GM21786 (cell line): ENCODE results near the gene TMEM95.
A peak's percentile ranks its signal among the peaks of the same experiment; 100 is the strongest.
"Not testable (repeated sequence)": the region's sequence is repeated elsewhere in the genome, so short reads cannot be mapped to it uniquely, and the experiment has no call there.

Experiments
- ATAC-seq: cut with Tn5 transposase; IDR thresholded peaks from one replicate; pipeline ENCODE4 v1.9.1; 2021; ENCODE audit not compliant: unreplicated experiment

Gene TMEM95

DNA sequence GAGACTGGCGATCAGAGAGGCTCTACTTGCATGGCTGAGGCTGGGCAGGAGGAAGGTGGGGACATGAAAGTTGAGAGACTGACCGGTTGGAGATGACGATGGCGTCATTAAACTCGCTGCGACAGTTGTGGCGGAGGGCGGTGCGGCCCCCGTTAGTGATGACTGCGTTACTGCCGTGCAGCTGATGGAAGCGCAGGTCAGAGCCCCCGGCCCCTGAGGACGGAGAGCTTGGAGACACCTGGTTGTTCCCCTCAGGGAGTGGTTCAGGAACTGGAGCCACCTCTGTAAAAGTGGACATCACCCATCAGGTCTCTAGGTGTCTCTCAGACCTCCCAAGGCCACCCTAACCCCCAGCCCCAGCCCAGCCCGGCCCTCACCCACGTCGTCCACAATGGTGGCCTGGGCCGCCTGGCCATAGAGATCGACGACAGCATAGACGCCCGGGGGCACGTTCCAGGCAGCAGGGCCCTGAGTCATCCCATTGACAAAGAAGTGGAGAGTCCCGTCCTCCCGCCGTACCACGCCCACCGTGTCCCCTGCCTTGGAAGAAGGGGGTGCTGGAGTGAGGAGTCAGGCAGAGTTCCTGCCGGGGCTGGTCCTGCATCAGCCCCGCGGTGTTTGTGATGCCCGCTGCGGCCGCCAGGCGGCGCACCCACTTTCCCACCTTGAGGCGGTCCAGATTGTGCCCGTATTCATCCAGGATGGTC, 31.1 kb upstream of the TMEM95 start:
- ATAC-seq = no peak

DNA sequence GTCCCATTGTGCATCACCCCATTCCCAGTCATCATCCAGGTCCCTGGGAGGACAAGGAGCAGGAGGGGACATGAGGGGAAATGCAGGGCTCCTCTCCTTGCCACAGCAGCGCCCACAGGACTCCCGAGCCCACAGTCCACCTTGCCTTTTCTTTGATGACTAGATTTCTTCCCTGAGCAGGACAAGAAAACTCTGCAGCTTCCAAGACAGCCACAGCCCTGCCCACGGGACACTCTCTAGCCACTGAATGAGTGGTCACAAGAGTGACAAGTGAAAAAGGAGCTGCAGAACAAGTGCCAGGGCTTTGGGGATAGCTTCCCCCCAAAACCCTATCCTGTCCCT, 30.5 kb upstream of the TMEM95 start:
- no peak for ATAC-seq

DNA sequence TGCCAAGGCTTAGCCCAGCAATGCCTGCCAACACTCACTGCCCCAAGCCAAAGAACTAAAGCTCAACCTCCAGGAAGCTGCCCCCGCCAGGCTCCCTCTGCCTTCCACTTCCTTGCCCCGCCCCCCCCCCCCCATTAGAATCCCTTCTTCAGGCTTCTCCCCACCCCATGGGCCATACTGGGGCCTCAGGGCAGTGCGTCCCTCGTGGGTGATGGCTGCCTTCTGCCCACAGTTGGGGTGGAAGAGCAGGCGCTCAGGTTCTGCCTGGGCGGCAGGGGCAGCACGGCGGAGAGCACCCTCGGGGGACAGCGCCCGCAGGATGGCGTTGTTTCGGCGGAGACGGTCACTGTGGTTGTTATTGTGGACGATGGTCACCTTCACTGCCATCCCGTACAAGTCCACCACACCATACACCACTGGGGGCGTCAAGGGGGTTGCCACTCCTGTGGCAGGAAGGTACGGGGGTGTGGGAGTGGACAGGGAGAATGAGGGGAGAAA, 29.9 kb upstream of the TMEM95 start:
- ATAC-seq = no peak

DNA sequence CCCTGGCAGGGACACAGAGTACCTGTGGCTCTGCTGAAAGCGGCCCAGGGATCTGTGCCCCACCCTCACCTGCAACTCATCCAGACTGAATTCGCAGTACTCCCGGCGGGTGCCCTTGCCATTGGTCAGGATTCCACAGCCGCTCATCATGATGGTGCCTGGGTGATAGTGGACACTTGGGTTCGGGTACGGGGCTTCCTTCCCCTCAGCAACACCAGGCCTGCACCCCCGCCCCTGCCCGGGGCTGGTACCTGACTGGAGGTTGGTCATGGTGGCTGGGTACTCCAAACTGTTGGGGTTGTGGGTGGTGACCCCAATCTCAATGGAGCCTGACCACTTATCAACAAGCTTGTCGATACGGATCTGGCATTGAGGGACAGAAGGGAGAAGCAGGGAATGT, 28.8 kb upstream of the TMEM95 start:
- ATAC-seq = no peak

DNA sequence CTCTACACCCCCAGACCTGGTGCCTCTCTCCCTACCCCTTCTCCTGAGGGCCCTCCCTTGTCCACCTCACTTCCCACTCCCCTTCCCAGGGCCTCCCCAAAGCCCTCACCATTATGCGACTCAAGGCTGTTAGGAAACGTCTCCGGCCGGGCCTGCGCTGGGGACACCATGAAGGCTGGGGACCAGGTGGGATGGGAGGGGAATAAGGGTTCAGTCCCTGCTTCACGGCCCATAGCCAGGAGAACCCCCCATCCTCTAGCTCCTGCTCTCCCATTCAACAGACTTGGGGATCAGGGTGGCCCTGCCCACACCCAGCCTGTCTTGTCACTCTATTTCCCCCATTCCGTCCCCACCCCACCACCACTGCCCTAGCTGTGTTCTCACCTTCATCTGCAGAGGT, 27.9 kb upstream of the TMEM95 start:
- ATAC-seq = no peak

DNA sequence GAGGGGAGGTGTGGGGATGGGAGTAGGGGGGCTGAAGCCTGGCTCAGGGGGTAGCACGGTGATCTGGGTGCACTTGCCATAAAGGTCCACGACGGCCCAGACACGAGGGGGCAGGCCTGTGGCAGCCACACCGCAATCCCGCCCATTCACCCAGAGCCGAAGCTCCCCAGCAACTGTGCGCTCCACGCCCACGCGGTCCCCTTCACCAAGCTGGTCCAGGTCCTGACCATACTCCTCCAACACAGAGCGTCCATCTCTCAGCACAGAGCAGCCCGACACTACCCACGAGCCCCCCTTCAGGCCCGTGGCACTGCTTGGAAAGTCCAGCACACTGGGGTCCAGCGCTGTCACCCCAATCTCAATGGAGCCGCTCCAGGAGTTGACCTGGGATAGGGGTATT, 27.5 kb upstream of the TMEM95 start:
- no peak for ATAC-seq

DNA sequence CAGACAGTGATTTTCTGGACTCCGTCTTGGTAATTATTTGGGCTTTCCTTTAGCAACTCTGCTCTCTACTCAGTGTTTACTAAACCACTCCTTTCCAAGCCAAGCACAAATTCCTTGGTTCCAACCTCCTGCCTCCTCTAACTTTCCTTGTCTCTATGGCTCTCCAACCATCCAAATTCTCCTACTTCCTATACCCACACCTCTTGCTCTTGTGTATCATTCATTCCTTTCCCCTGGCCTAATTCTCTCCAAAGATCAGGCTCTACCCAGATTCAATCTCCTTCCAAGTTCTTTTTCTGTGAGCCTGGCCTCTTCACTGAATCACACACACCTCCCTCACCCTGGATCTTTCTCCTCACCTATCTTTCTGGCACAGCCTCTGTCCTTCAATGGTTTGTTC, 26.9 kb upstream of the TMEM95 start:
- no peak for ATAC-seq

DNA sequence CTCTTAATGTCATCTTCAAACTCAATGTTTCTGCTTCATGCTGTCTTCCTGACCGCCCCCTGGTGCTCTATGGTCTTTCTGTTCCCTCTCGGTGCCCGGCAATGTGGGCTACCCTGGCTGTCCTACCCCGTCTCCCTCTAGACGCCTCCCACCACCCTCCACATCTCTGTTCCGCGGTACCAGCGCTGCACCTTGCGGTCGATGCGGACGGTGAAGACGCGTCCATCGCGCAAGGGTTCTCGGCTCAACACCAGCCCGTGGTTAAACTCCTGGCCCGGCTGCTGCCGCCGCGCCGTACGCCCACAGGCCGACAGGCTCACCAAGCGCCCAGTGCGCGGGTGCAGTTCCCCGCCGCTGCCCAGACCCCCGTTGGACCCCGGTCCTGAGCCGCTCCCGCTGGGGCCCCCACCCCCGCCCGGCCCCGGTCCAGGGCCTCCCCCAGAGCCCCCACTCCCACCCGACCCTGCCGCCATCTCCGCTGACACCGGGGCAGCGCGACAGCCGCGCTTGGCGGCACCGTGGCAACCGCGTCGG, 26.0 kb upstream of the TMEM95 start, which contains the start of gene NEURL4:
Gene NEURL4, minus strand, starts transcription at position 496 of the 534 bp plus-strand sequence. Its CDS starts 23 bp downstream, at position 473.
- ATAC-seq = no peak

DNA sequence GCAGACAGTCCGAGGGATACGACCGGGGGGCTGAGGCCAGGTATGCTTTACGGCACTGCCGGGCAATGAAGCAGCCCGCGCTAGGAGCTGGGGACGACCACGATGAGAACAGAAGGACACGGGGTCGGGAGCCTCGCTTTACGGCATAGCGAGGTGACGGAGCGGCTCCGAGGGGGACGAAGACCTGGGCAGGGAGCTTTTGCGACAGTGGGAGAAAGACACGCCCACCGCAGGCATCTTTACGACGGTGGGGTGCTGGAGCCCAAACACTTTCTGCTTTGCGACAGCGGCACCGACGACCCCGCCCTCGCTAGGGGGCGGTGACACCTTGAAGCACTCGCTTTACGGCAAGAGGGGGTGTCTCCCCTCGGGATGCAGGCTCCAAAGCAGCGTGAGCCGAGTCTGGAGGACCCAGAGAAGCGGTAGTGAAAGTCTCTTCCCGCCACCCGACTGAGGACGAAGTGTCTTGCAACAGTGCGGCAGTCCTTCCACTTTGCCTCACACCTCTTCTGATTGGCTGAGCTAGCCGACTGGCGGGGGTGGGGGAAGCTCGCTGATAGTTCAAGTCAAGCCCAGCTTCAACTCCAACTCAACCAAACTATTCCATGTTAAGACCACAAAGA, 25.5 kb upstream of the TMEM95 start:
- ATAC-seq = peak; percentile 49

DNA sequence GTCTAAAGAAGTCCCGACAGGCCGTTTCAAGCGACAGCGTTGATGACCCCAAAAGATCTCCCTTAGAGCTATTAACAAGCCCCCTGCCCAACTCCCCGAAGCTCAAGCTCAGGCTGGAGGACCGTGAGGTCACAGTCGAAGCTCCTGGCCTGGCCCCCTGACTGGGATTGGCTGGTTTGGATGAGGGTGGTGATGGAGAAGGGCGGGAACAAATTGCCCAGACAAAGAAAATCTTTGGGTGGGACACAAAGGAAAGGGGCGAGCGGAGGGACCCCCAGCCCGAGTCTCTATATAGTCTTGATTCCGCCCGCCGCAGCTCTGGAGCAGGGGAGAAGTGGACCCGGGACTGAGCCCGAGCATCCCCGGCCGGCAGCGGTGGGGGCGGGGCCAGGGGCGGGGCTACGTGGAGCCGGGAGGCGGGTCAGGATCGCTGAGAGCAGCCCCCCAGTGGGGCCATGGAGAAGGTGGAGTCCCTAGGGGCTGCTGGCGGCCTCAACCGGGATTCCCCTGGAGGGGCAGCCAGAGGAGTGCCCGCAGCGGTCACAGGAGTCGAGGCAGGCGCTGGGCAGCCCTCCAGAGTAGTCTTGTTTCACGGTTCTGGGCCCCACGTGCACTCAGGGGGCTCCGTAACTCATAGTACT, 24.8 kb upstream of the TMEM95 start:
- peak; percentile 38 for ATAC-seq

DNA sequence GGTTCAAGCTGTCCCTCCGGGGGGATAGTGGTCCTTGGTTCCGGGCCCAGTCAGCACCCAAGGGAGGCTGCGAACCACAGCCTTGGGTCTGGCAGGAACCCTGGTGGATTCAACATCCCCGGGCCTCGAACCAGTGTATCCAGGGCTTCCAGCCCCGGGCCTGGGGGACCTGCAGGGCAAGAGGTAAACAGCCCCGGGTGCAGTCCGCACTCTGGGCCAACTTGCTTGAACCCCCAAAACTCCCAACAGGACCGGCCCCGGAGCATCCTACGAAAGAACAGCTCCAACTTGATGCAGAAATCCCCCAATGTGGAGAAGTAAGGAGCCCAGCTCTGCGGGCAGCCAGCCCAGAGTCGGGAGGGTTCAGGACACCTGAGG, 24.3 kb upstream of the TMEM95 start:
- ATAC-seq = no peak

DNA sequence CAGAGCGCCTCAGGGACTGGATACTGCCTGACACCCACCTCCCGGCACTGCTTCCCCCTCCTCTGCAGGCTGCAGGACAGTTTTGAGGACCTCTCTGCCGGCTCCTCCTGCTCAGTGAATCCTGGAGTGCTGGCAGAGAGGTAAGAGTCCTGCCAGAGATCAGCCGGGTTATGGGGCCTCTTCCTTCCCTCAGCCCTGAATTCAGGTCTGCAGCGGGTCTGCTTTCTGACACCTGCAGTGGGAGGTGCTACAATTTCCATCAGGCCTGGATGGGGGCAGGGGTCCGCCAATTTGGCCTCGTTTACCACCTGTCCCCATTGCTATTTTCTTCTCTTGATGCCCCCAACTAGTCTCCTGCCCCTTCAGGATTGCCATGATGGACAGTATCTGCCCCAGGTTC, 22.8 kb upstream of the TMEM95 start:
- ATAC-seq = no peak

DNA sequence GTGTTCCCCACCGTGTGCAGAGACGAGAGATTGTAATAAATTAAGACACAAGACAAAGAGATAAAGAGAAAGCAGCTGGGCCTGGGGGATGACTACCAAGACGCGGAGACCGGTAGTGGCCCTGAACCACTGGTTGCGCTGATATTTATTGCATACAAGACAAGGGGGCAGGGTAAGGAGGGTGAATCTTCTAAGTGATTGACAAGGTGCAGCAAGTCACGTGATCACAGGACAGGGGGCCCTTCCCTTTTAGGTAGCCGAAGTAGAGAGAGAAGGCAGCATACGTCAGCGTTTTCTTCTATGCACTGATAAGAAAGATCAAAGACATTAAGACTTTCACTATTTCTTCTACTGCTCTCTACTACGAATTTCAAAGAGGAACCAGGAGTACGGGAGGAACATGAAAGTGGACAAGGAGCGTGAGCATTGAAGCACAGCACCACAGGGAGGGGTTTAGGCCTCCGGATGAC, 22.3 kb upstream of the TMEM95 start:
- ATAC-seq = not testable (repeated sequence)

DNA sequence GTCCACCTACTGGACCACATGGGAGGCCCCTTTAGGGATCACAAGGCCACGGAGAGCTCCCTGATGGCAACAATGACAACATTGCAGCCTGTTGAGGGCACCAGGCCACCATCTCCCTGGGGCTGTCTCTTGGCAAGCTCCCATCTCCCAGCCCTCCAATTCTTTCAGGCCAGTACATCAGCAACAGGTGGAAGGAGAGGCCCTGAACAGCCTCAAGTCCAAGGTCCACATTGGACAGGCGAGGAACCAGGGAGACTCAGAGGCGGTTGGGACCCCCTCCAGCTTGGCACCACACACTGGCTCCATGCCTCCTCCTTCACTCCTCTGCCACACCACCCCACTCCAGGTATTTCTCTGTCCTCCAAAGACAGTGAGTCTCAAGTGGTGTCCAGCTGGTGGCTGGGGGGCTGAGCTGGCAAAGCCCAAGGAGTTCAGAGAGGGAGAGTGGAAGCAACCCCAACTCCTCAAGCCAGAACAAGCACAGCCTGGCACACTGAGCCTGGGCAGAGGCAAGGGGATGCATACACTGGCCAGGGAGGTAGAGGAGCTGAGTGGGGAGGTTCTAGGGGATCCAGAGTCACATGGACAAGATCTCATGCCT, 19.9 kb upstream of the TMEM95 start:
- ATAC-seq = no peak

DNA sequence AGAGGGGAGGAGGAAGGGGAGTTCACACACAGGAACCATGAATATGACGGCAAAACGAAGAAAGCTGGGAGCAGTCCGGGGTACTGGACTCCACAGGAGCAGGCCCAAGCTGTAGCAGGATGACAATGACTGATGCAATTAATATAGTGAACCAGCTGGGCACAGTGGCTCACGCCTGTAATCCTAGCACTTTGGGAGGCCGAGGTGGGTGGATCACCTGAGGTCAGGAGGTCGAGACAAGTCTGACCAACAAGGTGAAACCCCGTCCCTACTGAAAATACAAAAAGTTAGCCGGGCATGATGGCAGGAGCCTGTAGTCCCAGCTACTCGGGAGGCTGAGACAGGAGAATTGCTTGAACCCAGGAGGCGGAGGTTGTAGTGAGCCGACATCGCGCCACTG, 19.2 kb upstream of the TMEM95 start:
- not testable (repeated sequence) for ATAC-seq

DNA sequence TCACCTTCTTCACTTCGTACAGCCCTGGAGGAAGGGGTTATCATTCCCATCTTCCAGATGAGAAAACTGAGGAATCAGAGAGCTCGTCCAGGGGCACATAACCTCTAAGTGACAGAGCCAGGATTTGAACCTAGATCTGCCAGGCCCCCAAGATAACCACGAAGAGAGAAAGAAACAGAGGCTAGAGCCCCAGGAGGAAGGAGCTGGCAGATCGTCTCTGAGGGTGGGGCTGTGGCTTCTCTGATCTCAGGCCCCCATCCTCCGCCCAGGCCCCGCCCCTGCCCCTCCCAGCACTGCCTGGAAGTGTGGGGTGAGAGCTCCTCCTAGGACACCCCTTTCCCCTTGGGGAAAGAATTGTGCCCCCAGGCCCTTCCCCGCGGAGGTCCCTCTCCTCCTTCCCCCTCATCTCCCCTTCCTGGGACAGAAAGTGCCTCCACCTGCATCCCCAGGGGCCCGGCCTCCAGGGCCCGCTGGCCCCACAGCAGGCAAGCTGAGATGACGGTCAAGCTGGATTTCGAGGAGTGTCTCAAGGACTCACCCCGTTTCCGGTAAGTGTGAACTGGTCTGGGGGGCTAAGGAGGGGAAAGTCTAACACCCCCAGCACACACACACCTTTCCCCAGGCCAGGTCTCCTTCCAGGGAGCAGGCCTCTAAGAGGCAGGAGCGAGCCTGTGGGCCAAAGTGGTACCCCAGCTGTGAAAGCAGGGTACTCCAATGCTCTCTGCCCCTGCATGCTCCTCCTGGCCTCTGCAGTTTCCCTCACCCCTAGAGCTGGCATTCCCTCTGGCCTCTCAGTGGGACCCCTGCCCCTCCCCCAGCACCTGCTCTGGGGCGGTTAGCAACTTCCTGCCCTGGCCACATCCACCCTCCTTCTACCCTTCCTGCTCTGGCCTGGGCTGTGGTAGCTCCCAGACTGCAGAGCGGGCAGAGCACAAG, 18.4 kb upstream of the TMEM95 start, which contains the start of gene ACAP1:
Gene ACAP1, plus strand, starts transcription at position 290 of the 936 bp plus-strand sequence. Its CDS starts 206 bp downstream, at position 496.
- ATAC-seq = peak; percentile 69

DNA sequence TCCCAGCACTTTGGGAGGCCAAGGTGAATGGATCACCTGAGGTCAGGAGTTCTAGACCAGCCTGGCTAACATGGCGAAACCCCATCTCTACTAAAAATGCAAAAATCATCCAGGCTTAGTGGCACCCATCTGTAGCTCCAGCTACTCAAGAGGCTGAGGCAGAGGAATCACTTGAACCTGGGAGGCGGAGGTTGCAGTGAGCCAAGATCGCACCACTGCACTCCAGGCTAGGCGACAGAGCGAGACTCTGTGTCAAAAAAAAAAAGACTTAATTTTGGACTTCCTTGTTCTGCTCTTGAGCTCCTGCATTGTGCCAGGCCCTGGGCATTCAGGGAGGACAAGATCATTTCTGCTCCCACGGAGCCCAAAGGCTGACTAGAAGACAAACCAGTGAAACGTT, 17.4 kb upstream of the TMEM95 start:
- ATAC-seq = not testable (repeated sequence)

DNA sequence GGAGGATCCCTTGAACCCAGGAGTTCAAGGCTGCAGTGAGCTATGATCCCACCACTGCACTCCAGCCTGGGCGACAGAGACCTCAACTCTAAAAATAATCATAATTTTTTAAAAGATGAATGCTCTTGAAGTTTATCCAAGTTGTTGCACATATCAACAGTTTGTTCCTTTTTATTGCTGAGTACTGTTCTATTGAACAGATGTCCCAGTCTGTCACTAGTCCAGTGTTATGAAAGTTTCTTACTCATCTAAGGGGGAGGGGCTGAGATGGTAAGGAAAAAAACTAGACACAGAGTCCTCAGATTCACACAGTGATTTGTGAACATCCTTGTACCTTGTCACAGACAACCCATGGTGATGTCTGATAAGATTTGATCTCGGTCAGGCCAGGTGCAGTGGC, 14.8 kb upstream of the TMEM95 start:
- no peak for ATAC-seq

DNA sequence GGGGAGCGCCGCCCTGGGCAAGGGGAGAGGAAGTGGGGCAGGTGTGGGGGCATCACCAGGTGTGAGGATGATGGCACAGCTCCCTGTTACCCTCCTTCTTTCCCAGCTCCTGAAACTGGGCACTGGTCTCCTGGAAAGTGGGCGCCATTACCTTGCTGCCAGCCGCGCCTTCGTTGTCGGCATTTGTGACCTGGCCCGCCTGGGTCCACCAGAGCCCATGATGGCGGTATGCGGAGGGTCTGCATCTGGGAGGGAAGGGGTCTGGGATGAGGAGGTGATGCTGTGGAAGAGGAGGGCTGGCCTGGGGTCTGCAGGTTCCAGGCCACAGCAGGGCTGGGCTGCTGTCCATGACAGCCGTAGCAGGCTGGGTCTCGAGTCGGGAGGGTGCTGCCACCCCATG, 13.1 kb upstream of the TMEM95 start:
- ATAC-seq = no peak

DNA sequence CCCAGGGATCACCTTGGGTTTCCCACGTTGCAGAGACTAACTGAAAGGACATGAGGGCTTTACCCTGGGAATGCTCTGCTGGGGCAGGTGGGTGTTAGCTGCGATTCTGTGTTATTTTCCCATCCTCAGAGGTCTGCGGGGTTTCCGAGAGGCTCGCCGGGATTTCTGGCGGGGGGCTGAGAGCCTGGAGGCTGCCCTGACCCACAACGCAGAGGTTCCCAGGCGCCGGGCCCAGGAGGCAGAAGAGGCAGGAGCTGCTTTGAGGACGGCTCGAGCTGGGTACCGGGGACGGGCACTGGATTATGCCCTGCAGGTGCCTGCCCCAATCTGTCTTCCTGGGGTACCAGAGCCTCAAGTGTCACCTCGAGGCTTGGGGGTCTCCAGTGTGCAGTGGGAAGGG, 11.7 kb upstream of the TMEM95 start:
- no peak for ATAC-seq
